SU-DHL-6 (cell line): ENCODE results near the gene CA12.

Source experiments
- H2AFZ ChIP-seq: fragments of 200-600 bp; sonication (generic); 2 replicates; pipeline ENCODE4 v1.6.1; 2014; ENCODE audit warnings: low read depth, mild to moderate bottlenecking, moderate library complexity, mixed read lengths, antibody characterized with exemption, low read length; ENCODE audit not compliant: severe bottlenecking
- H3F3A ChIP-seq: fragments of 200-600 bp; shearing (Covaris generic); 2 replicates; pipeline ENCODE4 v1.6.0; 2016; ENCODE audit warnings: antibody characterized with exemption, mild to moderate bottlenecking; ENCODE audit not compliant: insufficient read depth
- H3K27ac ChIP-seq: fragments of 200-600 bp; sonication (generic); 2 replicates; pipeline ENCODE4 v1.5.1; 2016; ENCODE audit warnings: low read depth, mild to moderate bottlenecking, low read length, moderate library complexity, mixed read lengths
- H3K27me3 ChIP-seq: fragments of 200-600 bp; sonication (generic), shearing (Covaris generic); 2 replicates; pipeline ENCODE4 v1.6.0; 2014; ENCODE audit warnings: mild to moderate bottlenecking, low read length
- H3K36me3 ChIP-seq: fragments of 200-600 bp; sonication (generic); 2 replicates; pipeline ENCODE4 v1.6.1; 2014; ENCODE audit warnings: mild to moderate bottlenecking, low read length, mixed read lengths
- H3K4me2 ChIP-seq: fragments of 300-600, 200-600 bp; shearing (Covaris generic), sonication (generic); 2 replicates; pipeline ENCODE4 v1.6.0; 2014; ENCODE audit warnings: low read length, low read depth, mild to moderate bottlenecking; ENCODE audit not compliant: poor library complexity, severe bottlenecking
- H3K4me3 ChIP-seq: fragments of 200-600 bp; sonication (generic); 2 replicates; pipeline ENCODE4 v1.5.1; 2014; ENCODE audit warnings: antibody characterized with exemption, low read length, mild to moderate bottlenecking, mixed read lengths; ENCODE audit not compliant: insufficient read depth, poor library complexity, severe bottlenecking
- H3K79me2 ChIP-seq: fragments of 200-600 bp; sonication (generic); 2 replicates; pipeline ENCODE4 v1.6.1; 2014; ENCODE audit warnings: mild to moderate bottlenecking, low read length, moderate library complexity; ENCODE audit not compliant: insufficient read depth
- H3K9ac ChIP-seq: fragments of 200-600 bp; sonication (generic); 2 replicates; pipeline ENCODE4 v1.7.0; 2014; ENCODE audit warnings: mild to moderate bottlenecking, low read length
- H3K9me2 ChIP-seq: fragments of 200-600 bp; sonication (generic); replicated peaks from 2 replicates; pipeline ENCODE4 v1.6.1; 2014; ENCODE audit warnings: low read length; ENCODE audit not compliant: insufficient read depth
- H3K9me3 ChIP-seq: fragments of 200-600 bp; sonication (generic); 2 replicates; pipeline ENCODE4 v1.6.1; 2014; ENCODE audit warnings: low read length, mixed read lengths; ENCODE audit not compliant: insufficient read depth
- H4K20me1 ChIP-seq: fragments of 200-600 bp; sonication (generic); 2 replicates; pipeline ENCODE4 v1.6.1; 2014; ENCODE audit warnings: low read depth, mild to moderate bottlenecking, antibody characterized with exemption, low read length, moderate library complexity, mixed read lengths
- EZH2phosphoT487 ChIP-seq: fragments of 200-600 bp; sonication (generic), shearing (Covaris generic); conservative IDR thresholded peaks from 2 replicates; pipeline ENCODE4 v1.6.1; 2018; ENCODE audit warnings: mild to moderate bottlenecking, antibody characterized with exemption, low read length, moderate library complexity, mixed read lengths
- TF ChIP-seq, protein P1 (sequence below): fragments of 200-600 bp; sonication (generic); IDR thresholded peaks from one replicate; pipeline ENCODE4 v1.5.1; 2017; ENCODE audit warnings: antibody characterized with exemption, mild to moderate bottlenecking, low read length, moderate library complexity; ENCODE audit not compliant: insufficient read depth, poor library complexity, severe bottlenecking

The CA12 gene

DNA sequence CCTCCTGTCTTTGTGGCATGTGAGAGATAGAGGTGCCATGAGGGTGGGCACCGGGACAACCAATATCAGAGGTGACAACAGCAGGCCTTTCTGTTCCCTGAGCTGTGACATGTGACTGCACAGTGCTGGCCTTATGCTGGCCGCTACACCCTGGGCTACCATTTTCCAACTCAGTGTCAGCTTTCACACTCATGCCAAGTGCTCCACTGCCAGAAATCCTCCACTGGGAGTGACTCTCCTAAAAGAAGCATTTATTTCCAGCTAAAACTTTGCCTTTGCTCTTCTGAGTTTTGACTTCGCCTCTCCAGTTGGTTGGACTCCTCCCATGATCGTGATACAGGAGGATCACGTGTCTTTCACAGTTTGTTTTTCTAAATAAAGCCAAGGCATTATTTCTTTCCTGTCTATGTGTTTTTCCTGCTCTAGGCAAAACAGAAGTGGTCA, 31.4 kb downstream of the CA12 start:
- Histone ChIP-seq H3K27ac (no peak overlapping the region), H3K9ac (no peak overlapping the region), H3K9me2 (no peaks in the 10 kb centered on the region), H3K79me2 (no peaks in the 10 kb centered on the region), H3K4me3 (no peak overlapping the region), H3K9me3 (no peaks in the 10 kb centered on the region), H3K27me3 (no peaks in the 10 kb centered on the region), H4K20me1 (no peaks in the 10 kb centered on the region), H3K4me2 (no peak overlapping the region), H3F3A (no peaks in the 10 kb centered on the region), H2AFZ (no peak overlapping the region), H3K36me3 (no peaks in the 10 kb centered on the region)
- TF ChIP-seq EZH2phosphoT487: no peak

DNA sequence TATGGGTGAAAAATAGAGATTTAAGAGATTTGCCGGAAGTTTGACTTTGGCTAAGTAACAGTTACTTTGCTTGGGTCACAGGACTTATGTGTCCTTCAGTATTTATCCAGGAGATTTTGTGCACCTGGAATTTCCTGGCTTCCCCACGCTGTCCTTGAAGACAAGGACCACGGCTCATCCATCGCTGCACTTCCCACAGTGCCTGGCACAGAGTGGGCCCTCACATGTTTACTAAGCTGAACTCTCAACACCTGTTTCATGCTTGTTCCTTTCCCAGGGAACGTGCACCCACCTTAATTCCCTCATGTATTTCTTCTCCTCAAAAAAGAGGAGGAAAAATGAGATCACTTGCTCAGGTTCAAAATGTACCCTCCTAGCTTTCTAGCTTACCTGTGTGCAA, 32.0 kb downstream of the CA12 start:
- Histone ChIP-seq H3K4me2 (no peak overlapping the region), H2AFZ (no peak overlapping the region), H3K9me2 (no peaks in the 10 kb centered on the region), H3K4me3 (no peak overlapping the region), H3K27ac (no peak overlapping the region), H4K20me1 (no peaks in the 10 kb centered on the region), H3K36me3 (no peaks in the 10 kb centered on the region), H3K79me2 (no peaks in the 10 kb centered on the region), H3K27me3 (no peaks in the 10 kb centered on the region), H3K9ac (no peak overlapping the region), H3K9me3 (no peaks in the 10 kb centered on the region), H3F3A (no peaks in the 10 kb centered on the region)
- TF ChIP-seq, protein P1, sequence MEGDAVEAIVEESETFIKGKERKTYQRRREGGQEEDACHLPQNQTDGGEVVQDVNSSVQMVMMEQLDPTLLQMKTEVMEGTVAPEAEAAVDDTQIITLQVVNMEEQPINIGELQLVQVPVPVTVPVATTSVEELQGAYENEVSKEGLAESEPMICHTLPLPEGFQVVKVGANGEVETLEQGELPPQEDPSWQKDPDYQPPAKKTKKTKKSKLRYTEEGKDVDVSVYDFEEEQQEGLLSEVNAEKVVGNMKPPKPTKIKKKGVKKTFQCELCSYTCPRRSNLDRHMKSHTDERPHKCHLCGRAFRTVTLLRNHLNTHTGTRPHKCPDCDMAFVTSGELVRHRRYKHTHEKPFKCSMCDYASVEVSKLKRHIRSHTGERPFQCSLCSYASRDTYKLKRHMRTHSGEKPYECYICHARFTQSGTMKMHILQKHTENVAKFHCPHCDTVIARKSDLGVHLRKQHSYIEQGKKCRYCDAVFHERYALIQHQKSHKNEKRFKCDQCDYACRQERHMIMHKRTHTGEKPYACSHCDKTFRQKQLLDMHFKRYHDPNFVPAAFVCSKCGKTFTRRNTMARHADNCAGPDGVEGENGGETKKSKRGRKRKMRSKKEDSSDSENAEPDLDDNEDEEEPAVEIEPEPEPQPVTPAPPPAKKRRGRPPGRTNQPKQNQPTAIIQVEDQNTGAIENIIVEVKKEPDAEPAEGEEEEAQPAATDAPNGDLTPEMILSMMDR: no peak
- TF ChIP-seq EZH2phosphoT487: no peak

DNA sequence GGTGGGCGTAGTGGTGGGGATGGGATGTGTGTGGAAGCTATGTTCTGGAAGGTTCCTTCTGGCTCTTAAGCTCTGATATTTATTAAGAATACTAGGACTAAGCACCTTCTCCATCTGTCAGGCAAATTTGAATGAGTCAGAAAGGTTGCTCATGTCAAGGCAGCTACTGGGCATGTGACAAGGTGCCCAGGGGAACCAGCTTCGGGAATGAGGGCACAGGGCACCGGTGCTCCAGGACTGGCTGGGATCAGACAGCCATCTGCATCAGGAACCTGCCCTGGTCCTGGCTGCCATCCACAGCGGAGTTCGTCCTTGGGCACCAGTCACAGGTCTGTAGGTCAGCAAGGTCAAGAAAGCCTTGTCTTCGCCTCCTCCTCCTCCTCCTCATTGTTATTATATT, 32.5 kb downstream of the CA12 start:
- no peaks in the 10 kb centered on the region for H3K27me3 ChIP-seq
- H3K79me2 ChIP-seq: no peaks in the 10 kb centered on the region
- H2AFZ ChIP-seq: no peak overlapping the region
- no peaks in the 10 kb centered on the region for H3K36me3 ChIP-seq
- no peaks in the 10 kb centered on the region for H3K9me2 ChIP-seq
- no peak overlapping the region for H3K4me2 ChIP-seq
- no peak overlapping the region for H3K9ac ChIP-seq
- no peaks in the 10 kb centered on the region for H3K9me3 ChIP-seq
- no peak overlapping the region for H3K27ac ChIP-seq
- TF ChIP-seq, protein P1: no peak
- no peak for TF ChIP-seq EZH2phosphoT487
- H3F3A ChIP-seq: no peaks in the 10 kb centered on the region
- H3K4me3 ChIP-seq: no peak overlapping the region
- no peaks in the 10 kb centered on the region for H4K20me1 ChIP-seq

DNA sequence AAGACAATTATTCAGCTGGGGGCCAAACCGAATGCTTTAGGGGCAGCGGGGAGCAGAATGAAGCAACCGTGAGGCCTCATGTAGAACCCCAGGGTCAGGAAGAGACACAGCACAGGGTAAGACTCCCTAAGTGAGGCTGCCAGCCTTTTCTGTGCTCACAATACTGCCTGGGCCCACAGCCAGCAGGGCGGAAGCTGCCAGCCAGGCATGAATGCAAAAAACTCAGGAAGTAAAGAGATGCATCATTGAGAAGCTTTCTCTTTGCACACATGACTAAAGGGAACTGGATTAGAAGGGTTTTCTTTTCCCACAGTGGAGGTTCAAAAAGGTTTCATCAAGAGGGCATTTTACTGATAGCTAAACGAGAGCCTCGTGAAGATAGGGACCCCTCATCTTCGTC, 33.3 kb downstream of the CA12 start:
- Histone ChIP-seq H3K9ac (no peak overlapping the region), H3K27me3 (no peaks in the 10 kb centered on the region), H3K9me3 (no peaks in the 10 kb centered on the region), H4K20me1 (no peaks in the 10 kb centered on the region), H2AFZ (no peak overlapping the region), H3K36me3 (no peaks in the 10 kb centered on the region), H3F3A (no peaks in the 10 kb centered on the region), H3K27ac (no peak overlapping the region), H3K4me2 (no peak overlapping the region), H3K4me3 (no peak overlapping the region), H3K79me2 (no peaks in the 10 kb centered on the region), H3K9me2 (no peaks in the 10 kb centered on the region)
- TF ChIP-seq, protein P1: no peak
- TF ChIP-seq EZH2phosphoT487: no peak
